HG03108 (cell line): Measurements from ENCODE around the gene RNF130.
"Not testable (repeated sequence)": the region's sequence is repeated elsewhere in the genome, so short reads cannot be mapped to it uniquely, and the experiment has no call there.

Experiments used
- ATAC-seq: cut with Tn5 transposase; IDR thresholded peaks from one replicate; pipeline ENCODE4 v1.9.1; 2021; ENCODE audit warnings: moderate library complexity; ENCODE audit not compliant: unreplicated experiment

The RNF130 gene

GRCh38 chr5:180103487-180104167, 32.1 kb upstream of the RNF130 start:
- no peak for ATAC-seq

DNA sequence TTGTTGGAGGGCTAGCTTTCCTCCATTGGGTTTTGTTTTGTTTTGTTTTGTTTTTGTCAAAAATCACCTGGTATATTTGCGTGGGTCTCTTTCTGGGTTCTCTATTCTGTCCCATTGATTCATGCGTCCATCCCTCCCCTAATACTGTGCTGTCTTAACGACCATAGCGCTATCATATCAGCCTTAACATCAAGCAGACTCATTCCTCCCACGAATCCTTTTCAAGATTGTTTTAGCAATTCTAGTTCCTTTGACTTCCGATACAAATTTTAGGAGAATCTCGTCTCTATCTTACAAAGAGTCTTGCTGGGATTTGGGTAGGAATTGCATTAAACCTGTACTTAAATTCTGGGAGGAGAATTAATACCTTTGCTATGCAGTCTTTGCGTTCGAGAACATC, 31.1 kb upstream of the RNF130 start:
- ATAC-seq, result no peak

DNA sequence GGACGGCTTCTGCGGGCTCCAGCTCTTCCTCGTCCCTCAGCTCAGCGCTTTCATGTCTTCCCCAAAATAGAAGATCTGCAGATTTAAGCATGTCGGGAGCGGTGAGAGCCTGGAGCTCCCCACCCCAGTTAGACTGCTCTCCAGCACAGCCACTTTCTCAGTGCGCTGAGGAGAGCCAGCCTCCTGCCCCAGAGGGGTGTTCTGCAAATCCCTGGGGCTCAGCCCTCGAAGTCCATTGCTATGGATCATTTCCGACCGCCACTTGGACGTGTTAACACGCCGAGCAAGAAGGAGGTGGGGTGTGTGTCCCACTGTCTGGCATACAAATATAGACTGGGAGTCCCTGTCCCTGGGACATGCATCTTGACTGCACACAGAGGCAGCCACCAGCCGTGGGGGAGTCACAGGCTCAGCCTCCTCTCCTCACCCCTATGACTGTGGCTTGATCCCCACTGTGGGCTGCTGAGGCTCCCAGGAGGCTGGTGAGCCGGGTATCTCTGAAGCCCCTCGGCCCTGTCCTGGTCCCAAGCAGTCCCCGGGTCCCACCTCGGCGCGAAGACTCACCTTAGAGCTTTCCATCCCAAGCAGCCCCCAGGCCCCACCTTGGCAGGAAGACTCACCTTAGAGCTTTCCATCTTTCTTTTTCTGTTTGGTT, 30.0 kb upstream of the RNF130 start:
- ATAC-seq, result no peak

GRCh38 chr5:180100621-180101450, 29.3 kb upstream of the RNF130 start:
- no peak for ATAC-seq

DNA sequence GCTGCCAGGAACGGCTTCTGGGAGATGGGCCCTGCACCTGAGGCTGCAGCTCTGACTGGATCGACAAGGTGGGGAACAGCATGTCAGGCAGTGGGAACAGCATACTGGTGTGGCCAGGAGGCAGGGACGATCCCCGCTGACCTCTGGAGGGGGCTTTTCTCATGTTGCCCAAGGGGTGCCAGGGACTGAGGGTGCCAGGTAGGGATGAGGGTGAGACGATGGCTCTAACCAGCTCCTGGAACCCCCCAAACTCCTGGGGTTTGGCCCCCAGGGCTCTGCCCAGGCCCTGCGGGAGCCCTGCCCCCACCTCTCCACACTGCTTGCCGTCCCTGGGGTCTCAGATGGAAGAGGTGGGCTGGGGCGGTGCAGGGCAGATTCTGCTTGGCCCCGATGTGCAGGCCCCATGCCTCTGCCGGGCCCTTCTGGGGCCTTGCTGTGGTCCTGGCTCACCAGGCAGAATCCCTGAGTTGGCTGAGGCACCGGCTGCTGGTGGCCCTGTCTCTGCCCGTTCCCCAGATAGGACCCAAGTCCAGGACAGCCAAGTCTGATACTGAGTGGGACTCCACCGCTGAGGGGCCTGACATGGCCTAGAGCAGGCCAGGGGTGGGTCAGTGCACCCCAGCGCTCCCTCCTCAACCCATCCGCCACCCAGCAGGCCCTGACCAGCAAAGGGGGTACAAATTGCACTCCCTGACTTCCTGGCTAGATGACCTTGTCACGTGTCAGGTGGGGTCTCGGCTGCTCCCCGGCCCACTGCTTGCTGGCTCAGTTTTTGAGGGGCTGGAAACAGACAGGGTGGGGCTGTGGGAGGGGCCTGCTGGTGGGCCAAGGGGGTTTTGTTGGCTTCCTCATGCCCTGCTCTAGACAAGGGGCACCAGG, 28.4 kb upstream of the RNF130 start:
- no peak for ATAC-seq

- no peak for ATAC-seq
Observed at GRCh38 chr5:180098991-180099732, 27.6 kb upstream of the RNF130 start.

- ATAC-seq, result no peak
Observed at GRCh38 chr5:180098526-180098925, 27.0 kb upstream of the RNF130 start.

- ATAC-seq, result no peak
Observed at GRCh38 chr5:180097926-180098325, 26.4 kb upstream of the RNF130 start.

DNA sequence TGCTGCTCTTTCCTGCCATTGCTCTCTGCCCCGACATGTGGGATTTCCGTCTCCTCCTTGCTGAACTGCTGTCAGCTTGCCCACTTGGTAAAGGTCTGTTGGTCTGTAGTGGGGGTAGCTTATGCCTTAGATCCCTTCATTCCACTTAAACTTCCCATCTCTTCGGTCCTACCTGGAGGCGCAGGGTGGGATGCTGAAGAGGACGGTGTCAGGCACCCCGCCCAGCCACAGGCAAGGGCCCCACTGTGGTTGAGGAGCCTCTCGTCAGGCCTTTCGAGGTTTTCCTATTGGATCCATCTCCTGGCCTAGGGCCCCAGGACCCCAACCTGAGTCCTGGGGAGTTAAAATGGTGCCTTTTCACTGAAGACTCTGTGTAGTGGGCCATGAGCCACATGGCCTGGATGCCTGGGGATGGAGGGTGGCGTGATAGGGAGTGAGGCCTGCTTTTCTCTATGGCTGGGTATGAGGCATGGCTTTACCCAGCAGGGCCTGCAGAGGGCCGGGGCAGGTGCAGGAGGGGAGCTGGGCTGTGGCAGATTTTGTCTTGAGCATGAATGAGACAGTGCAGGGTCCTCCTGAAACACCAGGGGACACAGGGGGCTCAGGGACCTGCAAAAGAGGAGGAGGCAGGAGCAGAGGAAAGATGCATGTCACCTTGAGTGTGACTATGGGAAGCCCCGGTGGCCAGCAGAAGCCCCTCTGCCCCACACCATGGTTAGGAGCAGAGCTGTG, 25.8 kb upstream of the RNF130 start:
- no peak for ATAC-seq

GRCh38 chr5:180096616-180097015, 25.1 kb upstream of the RNF130 start:
- ATAC-seq, result no peak

DNA sequence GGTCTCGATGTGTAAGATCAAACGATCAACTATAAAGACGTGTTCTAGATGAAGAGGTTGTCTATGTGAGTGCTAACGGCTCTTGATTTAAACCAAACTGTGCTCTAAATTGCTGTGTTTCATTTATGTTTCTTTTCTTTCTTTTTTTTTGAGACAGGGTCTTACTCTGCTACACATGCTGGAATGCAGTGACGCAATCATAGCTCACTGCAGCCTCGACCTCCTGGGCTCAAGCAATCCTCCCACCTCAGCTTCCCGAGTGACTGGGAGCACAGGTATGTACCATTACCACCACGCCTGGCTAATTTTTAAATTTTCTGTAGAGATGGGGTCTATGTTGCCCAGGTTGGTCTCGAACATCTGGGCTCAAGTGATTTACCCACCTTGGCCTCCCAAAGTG, 24.0 kb upstream of the RNF130 start:
- ATAC-seq, result no peak

DNA sequence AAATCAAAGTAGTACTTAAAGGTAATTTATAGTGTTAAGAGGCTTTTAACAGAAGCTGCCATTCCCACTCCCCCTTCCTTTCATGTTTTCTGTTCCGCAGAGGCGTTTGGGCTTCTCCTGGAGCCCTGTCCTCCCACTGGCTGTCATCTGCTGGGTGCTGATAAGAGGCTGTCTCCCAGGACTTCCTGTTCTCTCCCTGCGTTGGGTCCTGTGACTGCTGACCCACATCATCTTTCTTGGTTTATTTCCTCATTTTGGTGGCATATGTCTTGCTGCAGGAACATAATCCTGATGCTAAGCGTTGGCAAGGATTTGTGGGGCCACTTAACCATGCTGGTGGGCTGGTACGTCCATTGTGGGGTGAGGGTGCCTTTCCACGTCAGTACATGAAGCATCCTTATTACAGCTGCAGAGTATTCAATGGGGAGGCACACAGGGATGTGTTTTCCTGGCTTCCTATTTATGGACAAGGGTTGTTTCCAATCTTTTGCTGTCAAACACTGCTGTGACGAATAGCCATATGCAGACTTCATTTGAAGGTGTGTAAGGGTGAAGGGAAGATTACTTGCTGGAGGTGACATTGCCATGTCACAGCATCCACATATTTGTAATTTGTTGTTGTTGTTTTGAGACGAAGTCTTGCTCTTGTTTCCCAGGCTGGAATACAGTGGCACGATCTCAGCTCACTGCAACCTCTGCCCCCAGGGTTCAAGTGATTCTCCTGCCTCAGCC, 22.3 kb upstream of the RNF130 start:
- no peak for ATAC-seq

DNA sequence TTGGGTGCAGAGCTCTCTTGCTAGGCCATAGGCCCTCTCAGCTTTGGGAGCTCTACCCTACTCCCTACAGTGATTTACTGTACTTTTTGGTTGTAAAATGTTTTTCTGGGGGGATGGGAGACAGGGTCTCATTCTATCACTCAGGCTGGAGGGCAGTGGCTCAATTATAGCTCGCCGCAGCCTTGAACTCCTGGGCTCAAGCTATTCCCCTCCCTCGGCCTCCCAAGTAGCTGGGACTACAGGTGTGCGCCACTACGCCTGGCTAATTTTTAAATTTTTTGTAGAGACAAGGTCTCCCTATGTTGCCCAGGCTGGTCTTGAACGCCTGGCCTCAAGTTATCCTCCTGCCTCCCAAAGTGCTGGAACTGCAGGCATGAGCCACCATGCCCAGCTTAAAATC, 21.7 kb upstream of the RNF130 start:
- ATAC-seq, result no peak

DNA sequence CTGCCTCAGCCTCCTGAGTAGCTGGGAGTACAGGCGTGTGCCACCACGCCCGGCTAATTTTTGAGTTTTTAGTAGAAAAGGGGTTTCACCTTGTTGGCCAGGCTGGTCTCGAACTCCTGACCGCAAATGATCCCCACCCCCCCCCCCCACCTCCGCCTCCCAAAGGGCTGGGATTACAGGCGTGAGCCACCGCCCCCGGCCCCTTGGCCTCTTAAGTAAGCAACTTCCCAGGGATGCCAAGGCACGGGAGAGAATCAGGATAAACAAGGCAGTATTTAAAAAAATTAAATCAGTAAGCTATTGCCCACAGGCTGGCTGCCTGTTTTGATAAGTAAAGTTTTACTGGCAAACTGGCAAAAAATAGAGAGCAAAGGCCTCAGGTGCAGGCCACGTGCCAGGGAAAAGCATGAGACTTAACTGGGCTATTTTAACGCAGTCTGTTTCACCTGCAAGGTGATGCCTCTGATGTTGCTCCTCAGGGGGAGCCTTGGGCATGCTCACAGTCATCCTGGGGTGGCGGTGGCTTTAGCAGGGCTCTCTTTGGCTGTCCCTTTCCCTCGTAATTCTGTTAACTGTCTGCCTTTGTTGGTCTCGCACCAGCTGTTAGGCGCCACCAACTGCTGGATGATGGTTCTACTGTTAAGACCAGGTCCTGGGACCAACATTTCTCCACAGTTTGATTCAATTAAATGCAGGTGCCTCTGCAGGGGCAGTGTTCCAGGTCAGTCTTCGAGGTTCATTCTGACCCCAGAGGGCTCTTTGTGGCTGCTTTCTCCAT, 19.4 kb upstream of the RNF130 start:
- ATAC-seq, result no peak

GRCh38 chr5:180090098-180090768, 18.7 kb upstream of the RNF130 start:
- no peak for ATAC-seq

- ATAC-seq, result not testable (repeated sequence)
Observed at GRCh38 chr5:180089628-180090027, 18.1 kb upstream of the RNF130 start.

GRCh38 chr5:180088561-180088960, 17.0 kb upstream of the RNF130 start:
- ATAC-seq, result no peak
